Peyer's patch (tissue), 4 donors: ENCODE results near the gene SCRT2.

Source experiments
- CTCF ChIP-seq, 6 experiments: fragments of 450-650 bp in 4 of 6; fragments of 200-600 bp in 2 of 6; sonication (generic) in 1 of 6; IDR thresholded peaks; one replicate each; pipeline ENCODE4 v1.5.1; 2017 to 2019; ENCODE audit warnings: antibody characterized with exemption in 6 of 6, mild to moderate bottlenecking in 3 of 6, moderate library complexity in 1 of 6
- POLR2A ChIP-seq, 2 donors: fragments of 450-650 bp; IDR thresholded peaks; one replicate each; pipeline ENCODE4 v1.5.1; 2017; ENCODE audit warnings: antibody characterized with exemption in 2 of 2, mild to moderate bottlenecking in 2 of 2, moderate library complexity in 2 of 2

GRCh38 chr20:652615-653109 lies 22.9 kb downstream of the SCRT2 start:
- TF ChIP-seq CTCF (IDR thresholded peaks at IDR 0.05) (no peak), POLR2A (IDR thresholded peaks at IDR 0.05) (peak in 1 of 2 donors; percentile 70)
